Uterus (tissue), 2 donors: ENCODE data around the gene ENHO.

ENCODE experiments used
- POLR2A ChIP-seq, 2 donors: fragments of 450-650 bp; IDR thresholded peaks; one replicate each; pipeline ENCODE4 v1.6.1; 2016; ENCODE audit warnings: antibody characterized with exemption in 2 of 2, mild to moderate bottlenecking in 1 of 2, moderate library complexity in 1 of 2
- TF ChIP-seq, protein P1 (sequence below), 4 experiments: fragments of 200-600 bp in 2 of 4; fragments of 450-650 bp in 2 of 4; sonication (generic) in 2 of 4; IDR thresholded peaks; one replicate each; pipeline ENCODE4 v1.5.1; 2016 to 2019; ENCODE audit warnings: antibody characterized with exemption in 4 of 4, mild to moderate bottlenecking in 2 of 4, moderate library complexity in 1 of 4

- TF ChIP-seq, protein P1, sequence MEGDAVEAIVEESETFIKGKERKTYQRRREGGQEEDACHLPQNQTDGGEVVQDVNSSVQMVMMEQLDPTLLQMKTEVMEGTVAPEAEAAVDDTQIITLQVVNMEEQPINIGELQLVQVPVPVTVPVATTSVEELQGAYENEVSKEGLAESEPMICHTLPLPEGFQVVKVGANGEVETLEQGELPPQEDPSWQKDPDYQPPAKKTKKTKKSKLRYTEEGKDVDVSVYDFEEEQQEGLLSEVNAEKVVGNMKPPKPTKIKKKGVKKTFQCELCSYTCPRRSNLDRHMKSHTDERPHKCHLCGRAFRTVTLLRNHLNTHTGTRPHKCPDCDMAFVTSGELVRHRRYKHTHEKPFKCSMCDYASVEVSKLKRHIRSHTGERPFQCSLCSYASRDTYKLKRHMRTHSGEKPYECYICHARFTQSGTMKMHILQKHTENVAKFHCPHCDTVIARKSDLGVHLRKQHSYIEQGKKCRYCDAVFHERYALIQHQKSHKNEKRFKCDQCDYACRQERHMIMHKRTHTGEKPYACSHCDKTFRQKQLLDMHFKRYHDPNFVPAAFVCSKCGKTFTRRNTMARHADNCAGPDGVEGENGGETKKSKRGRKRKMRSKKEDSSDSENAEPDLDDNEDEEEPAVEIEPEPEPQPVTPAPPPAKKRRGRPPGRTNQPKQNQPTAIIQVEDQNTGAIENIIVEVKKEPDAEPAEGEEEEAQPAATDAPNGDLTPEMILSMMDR (IDR thresholded peaks at IDR 0.05) = no peak
- no peak for TF ChIP-seq POLR2A (IDR thresholded peaks at IDR 0.05)
Observed at GRCh38 chr9:34492051-34492450, 30.7 kb downstream of the ENHO start.
